DMS79 treated with DMSO at 0.1 percent for 48 hours (cell line): ENCODE data around the gene SKP1.
"Not testable (repeated sequence)": the region's sequence is repeated elsewhere in the genome, so short reads cannot be mapped to it uniquely, and the experiment has no call there.

Experiments used
- DNase-seq: peaks from one replicate; lab custom pipeline; 2025; lab: John Stamatoyannopoulos, UW

SKP1 gene

GRCh38 chr5:134176511-134177368, at the start of gene SKP1:
Gene SKP1, minus strand, starts transcription at chr5:134176950. Its CDS starts 2,928 bp downstream, at chr5:134174022.
- DNase-seq: peak; percentile 39

DNA sequence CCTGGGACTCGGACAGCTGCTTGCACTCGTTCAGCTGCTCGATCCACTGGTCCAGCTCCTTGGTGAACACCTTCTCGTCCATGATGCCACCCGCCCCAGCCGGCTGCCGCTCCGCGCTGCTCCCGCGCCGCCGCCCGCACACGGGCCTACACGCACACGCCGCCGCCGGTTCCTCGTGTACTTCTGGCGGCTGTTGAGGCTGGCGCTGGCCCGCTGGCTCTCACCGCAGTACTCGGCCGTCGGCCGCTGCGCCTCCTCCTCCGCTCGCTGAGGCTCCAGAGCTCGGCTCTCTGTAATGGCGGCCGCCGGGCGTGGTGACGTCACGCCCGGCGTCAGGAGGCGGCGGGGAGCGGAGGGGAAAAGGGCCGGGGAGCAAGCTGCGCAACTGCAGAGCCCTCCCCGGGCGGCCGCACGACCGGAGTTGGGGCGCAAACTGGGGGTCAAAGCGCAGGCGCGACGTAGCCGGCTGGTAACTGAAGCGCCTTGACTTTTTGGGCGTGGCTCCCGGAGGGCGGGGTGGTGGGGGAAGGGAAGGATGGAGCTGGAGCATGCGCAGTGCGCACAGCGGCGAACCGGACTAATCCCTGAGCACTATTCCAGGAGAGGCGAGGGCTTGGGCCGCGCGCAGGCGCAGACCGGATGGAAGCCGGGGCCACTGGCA, 49.2 kb upstream of the SKP1 start, which contains the start of gene PPP2CA:
Gene PPP2CA (minus strand): TSS at position 294 of the 661 bp plus-strand sequence. CDS start 212 bp downstream, at position 82.
- DNase-seq: peak; percentile 86

- peak; percentile 41 for DNase-seq
Measured at GRCh38 chr5:134224888-134225779, 48.4 kb upstream of the SKP1 start.

- DNase-seq: no peak
Measured at GRCh38 chr5:134223406-134224248, 46.9 kb upstream of the SKP1 start.

DNA sequence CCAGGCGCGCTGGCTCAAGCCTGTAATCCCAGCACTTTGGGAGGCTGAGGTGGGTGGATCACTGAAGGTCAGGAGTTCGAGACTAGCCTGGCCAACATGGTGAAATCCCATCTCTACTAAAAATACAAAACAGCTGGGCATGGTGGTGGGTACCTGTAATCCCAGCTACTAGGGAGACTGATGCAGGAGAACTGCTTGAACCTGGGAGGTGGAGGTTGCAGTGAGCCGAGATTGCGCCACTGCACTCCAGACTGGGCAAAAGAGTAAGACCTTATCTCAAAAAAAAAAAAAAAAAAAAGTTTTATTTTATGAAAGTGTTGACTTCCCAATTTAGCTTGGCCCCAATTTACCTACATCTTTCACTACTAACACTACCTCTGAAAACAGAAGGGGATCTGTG, 44.9 kb upstream of the SKP1 start:
- DNase-seq: not testable (repeated sequence)

- no peak for DNase-seq
Measured at GRCh38 chr5:134215757-134216156, 39.0 kb upstream of the SKP1 start.

DNA sequence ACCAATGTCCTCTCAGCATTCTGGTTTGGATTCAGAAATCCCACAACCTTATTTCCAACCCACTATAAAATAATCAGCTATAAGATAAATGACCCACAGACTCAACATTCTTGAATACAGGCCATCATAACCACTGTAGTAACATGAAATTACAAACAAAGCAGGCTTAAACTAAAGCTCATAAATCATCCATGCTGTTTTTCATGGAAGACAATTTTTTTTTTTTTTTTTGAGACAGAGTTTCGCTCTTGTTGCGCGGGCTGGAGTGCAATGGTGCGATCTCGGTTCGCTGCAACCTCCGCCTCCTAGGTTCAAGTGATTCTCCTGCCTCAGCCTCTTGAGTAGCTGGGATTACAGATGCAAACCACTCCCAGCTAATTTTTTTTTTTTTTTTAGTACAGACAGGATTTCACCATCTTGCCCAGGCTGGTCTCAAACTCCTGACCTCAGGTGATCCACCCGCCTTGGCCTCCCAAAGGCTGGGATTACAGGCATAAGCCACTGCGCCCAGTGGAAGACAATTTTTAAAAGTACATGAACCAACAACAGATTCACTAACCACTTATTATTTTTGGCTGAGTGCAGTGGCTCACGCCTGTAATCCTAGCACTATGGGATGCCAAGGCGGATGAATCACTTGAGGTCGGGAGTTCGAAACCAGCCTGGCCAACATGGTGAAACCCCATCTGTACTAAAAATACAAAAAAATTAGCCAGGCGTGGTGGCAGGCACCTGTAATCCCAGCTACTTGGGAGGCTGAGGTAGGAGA, 34.7 kb upstream of the SKP1 start:
- DNase-seq: not testable (repeated sequence)

DNA sequence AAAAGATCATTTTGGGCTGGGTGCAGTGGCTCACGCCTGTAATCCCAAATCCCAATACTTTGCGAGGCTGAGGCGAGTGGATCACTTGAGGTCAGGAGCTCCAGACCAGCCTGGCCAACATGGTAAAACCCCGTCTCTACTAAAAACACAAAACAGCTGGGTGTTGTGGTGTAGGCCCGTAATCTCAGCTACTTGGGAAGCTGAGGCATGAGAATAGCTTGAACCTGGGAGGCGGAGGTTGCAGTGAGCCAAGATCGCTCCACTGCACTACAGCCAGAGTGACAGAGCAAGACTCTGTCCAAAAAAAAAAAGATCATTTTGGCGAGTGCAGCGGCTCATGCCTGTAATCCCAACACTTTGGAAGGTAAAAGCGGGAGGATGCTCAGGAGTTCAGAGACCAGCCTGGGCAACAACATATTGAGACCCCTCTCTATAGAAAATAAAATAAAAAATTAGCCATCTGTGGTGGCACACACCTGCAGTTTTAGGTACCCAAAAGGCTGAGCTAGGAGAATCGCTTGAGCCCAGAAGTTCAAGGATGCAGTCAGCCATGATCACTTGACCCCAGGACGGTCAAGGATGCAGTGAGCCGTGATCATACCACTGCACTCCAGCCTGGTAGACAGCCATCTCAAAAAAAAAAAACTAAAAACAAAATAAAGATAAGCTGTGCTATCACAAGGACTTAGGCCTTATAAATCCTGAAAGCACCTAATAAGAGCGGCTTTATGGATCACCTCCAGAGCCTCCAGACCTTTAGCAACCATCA, 32.9 kb upstream of the SKP1 start:
- no peak for DNase-seq

GRCh38 chr5:134207696-134208095, 30.9 kb upstream of the SKP1 start:
- no peak for DNase-seq

DNA sequence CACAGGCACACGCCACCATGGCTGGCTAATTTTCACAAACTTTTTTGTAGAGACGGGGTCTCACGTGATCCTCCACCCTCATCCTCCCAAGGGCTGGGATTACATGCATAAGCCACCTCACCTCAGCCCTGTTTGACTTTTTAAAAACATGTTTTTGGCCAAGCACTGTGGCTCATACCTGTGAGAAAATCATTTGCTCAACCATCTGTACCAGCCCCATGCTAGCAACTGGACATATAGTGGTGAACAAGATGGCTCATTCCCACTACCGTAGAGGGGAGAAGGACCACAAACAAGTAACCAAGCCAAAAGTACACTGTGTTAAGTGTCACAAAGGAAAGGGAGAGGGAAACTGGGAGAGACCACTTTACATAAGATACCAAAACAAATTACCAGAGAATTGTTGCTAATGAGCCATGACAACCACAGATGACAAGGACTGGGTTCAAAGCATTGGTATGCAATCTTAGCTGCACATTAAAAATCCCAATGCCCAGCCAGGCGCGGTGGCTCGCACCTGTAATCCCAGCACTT, 29.9 kb upstream of the SKP1 start:
- DNase-seq: no peak

GRCh38 chr5:134204575-134204974, 27.8 kb upstream of the SKP1 start:
- no peak for DNase-seq

- DNase-seq: no peak
Measured at GRCh38 chr5:134203630-134204029, 26.9 kb upstream of the SKP1 start.

DNA sequence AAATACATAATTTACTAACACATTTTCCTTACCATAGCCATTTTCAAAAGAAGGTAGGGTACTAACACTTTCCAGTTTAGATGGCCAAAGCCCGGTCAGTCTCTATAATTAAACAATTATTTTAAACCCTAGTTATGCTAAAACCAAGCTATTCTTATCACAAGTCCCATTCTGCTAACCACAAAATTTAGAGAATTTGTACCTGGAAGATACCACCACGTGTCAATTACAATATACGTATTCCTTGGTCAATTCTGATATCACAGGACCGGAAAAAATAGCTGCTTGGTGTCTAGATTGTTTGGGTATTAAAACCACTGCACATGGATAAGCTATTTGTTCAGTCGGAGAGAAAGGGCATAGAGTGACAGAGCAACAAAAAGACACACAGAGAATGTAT, 18.9 kb upstream of the SKP1 start:
- DNase-seq: no peak

DNA sequence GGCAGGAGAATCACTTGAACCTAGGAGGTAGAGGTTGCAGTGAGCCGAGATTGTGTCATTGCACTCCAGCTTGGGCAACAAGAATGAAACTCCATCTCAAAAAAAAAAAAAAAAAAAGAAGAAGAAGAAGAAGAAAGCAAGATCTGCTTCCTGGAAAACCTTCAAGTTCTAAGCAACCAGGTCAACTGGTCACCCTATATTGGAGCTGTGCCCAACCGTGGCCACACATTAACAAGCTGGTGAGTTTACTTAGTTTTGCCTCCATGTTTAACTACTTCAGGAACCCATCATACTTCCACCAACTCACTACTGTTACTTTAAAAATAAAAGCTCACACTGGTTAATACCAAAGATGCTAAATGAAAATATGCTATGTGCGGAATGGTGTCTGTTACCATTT, 12.3 kb upstream of the SKP1 start:
- no peak for DNase-seq

GRCh38 chr5:134188092-134188491, 11.3 kb upstream of the SKP1 start:
- no peak for DNase-seq

DNA sequence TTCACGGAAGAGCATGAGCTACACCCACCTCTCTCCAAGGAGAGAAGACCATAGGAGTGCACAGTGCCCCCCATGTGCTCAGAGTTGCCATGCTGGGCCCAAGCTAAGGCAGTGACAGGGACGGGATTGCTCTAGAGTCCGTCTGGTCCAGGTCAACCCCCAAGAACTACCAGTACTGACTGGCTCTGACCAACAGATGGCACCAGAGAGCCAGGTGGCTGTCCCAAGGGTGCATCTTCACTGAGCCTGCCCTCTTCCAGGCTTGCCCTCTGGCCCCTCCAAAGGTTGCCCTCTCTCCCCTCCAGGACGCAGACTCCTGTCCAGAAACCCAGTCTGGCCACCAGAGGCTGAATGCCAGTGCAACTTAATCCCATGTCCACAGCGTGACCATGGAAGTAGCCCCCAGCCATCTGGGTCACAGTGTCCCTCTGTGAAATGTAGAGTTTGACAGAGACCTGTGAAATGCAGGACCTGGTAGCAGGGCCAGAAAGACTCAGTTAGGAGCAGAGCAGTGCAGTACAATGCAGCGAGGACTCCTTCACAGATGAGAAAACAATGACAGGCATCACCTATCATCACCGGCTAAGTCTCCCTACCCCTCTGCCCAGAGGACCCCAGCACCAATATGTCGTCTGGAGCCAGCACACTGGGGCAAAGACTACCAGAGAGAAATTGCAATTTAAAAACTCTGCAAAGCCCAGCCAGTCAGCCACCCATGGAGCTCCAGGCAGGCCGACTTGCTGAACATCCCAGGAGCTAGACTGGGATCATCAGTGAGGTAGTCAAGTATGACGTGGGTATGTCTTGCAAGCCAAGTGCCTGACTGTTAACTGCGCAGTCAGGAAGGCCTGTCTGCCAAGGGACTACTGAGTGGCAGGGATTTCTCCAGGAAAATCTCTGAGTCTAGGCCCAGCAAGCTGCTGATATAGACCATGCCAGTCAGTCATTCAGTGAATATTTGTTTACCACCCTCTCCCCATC, 7.7 kb upstream of the SKP1 start:
- no peak for DNase-seq

DNA sequence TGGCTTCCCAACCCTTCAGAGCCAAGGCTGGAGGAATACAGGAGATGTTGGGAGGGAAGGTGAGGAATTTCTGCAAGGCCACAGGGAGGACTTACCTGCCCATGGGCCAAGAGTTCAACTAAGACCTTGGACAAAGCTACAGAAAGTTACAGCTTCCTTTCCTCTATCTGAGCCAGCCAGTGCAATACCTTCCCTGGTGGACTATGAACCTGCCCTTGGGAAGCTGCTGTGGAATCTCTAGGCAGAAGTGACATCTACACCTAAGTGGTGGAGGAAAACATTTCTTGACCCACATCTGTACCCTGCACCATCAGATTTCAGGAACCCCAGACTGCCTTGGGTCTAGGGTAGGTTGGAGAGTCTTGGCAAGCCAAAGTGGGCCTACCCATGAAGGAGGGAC, 6.7 kb upstream of the SKP1 start:
- no peak for DNase-seq

- no peak for DNase-seq
Measured at GRCh38 chr5:134178096-134178419, 1.3 kb upstream of the SKP1 start.
